GM12878 (cell line): ENCODE results near the gene MAPK13. TPM values are rescaled to one million over a fixed set of nuclear protein-coding genes. Genes with fewer than 3 reads are reported as not detected.

Source experiments
- ATAC-seq: fragments of 200-7000 bp; cut with Tn5 transposase; 3 replicates; pipeline ENCODE4 v1.9.1; 2020; ENCODE audit warnings: mild to moderate bottlenecking, moderate library complexity
- BruUV-seq: library from RNA; stranded (reverse); fragments of 400-500 nt; replicated peaks from 2 replicates; lab custom pipeline; 2021; lab: Mats Ljungman, UMichigan
- CTCF ChIA-PET: fragments of 300-600 bp; sonication (Branson Sonifier 250); formaldehyde crosslinking; extraction: SDS; loops from one replicate; lab custom pipeline; 2021; ENCODE audit warnings: inconsistent platforms; lab: Yijun Ruan, JAX
- POLR2A ChIA-PET: fragments of 350-600 bp; formaldehyde crosslinking; extraction: SDS; loops from one replicate; lab custom pipeline; 2021; ENCODE audit warnings: inconsistent platforms; lab: Charles Lee
- RAD21 ChIA-PET: fragments of 300-600 bp; sonication (Branson Sonifier 250); formaldehyde crosslinking; loops from one replicate; lab custom pipeline; 2023; ENCODE audit warnings: antibody characterized with exemption; ENCODE audit not compliant: unreplicated experiment; lab: Charles Lee
- SMC1A ChIA-PET: fragments of 300-600 bp; sonication (Branson Sonifier 250); formaldehyde crosslinking; loops from one replicate; lab custom pipeline; 2023; ENCODE audit not compliant: unreplicated experiment, uncharacterized antibody; lab: Charles Lee
- DNase-seq: peaks from one replicate; pipeline ENCODE4 v3.0.0-alpha.2; 2011; ENCODE audit warnings: low read depth, low spot score
- FAIRE-seq: peaks from 3 replicates; lab custom pipeline; 2011; peaks lifted over from hg19 to GRCh38; lab: Jason Lieb, UNC
- H2AFZ ChIP-seq: 2 replicates; pipeline ENCODE4 v1.6.0; 2011; ENCODE audit warnings: low read depth, low read length, control low read depth; ENCODE audit not compliant: control insufficient read depth
- H3K27ac ChIP-seq: 2 replicates; pipeline ENCODE4 v1.5.1; 2011; ENCODE audit warnings: control low read depth; ENCODE audit not compliant: control insufficient read depth, insufficient read depth
- H3K27me3 ChIP-seq, 2 experiments: replicated peaks in 1 of 2; 2 replicates each; pipeline versions ENCODE4 v1.6.0 to v1.6.1; 2011; ENCODE audit warnings: low read length in 1 of 2; ENCODE audit not compliant: control insufficient read depth in 2 of 2, insufficient read depth in 2 of 2
- H3K36me3 ChIP-seq, 2 experiments: 2 replicates each; pipeline ENCODE4 v1.5.1; 2011; ENCODE audit warnings: low read length in 1 of 2; ENCODE audit not compliant: control insufficient read depth in 2 of 2, insufficient read depth in 2 of 2
- H3K4me1 ChIP-seq: 2 replicates; pipeline ENCODE4 v1.6.1; 2011; ENCODE audit warnings: mild to moderate bottlenecking, low read length, moderate library complexity, mixed read lengths; ENCODE audit not compliant: control insufficient read depth, insufficient read depth
- H3K4me2 ChIP-seq: 2 replicates; pipeline ENCODE4 v1.6.0; 2011; ENCODE audit warnings: control low read depth; ENCODE audit not compliant: control insufficient read depth, insufficient read depth
- H3K4me3 ChIP-seq: fragments of 200-600 bp; sonication (generic); 2 replicates; pipeline ENCODE4 v1.5.1; 2016
- H3K79me2 ChIP-seq: 2 replicates; pipeline ENCODE4 v1.6.0; 2011; ENCODE audit warnings: low read length; ENCODE audit not compliant: control insufficient read depth, insufficient read depth
- H3K9ac ChIP-seq: 2 replicates; pipeline ENCODE4 v1.8.0; 2011; ENCODE audit warnings: low read length, control low read depth, mixed read lengths; ENCODE audit not compliant: control insufficient read depth, insufficient read depth
- H3K9me3 ChIP-seq: replicated peaks from 3 replicates; pipeline ENCODE4 v1.5.1; 2011; ENCODE audit warnings: mild to moderate bottlenecking, low read length; ENCODE audit not compliant: control insufficient read depth, insufficient read depth
- H4K20me1 ChIP-seq: 2 replicates; pipeline ENCODE4 v1.6.0; 2011; ENCODE audit not compliant: control insufficient read depth, insufficient read depth
- ASH2L ChIP-seq: fragments of 300-600, 200-600 bp; sonication (generic); IDR thresholded peaks from 2 replicates; pipeline ENCODE4 v1.6.1; 2017; ENCODE audit warnings: low read depth, mild to moderate bottlenecking, borderline replicate concordance
- BMI1 ChIP-seq: fragments of 450-650 bp; IDR thresholded peaks from 2 replicates; pipeline ENCODE4 v1.6.1; 2016; ENCODE audit warnings: mild to moderate bottlenecking, moderate library complexity, borderline replicate concordance
- EP300 ChIP-seq, 2 experiments: fragments of 150-350 bp in 1 of 2; IDR thresholded peaks; 2 replicates each; pipeline ENCODE4 v1.6.1; 2011 to 2012; ENCODE audit warnings: low read depth in 2 of 2, low read length in 2 of 2, borderline replicate concordance in 1 of 2, improper control_type of control experiment in 1 of 2, inconsistent platforms in 1 of 2; ENCODE audit not compliant: control insufficient read depth in 1 of 2
- FOS ChIP-seq: IDR thresholded peaks from 3 replicates; pipeline ENCODE4 v1.6.1; 2011; ENCODE audit warnings: borderline replicate concordance; ENCODE audit not compliant: insufficient read length; ENCODE audit errors: extremely low read depth
- FOXM1 ChIP-seq: IDR thresholded peaks from 2 replicates; pipeline ENCODE4 v1.6.1; 2012; ENCODE audit warnings: low read depth, mild to moderate bottlenecking, inconsistent platforms, low read length, moderate library complexity
- MXI1 ChIP-seq: fragments of 150-350 bp; IDR thresholded peaks from 2 replicates; pipeline ENCODE4 v1.6.1; 2011; ENCODE audit warnings: low read depth, mild to moderate bottlenecking, inconsistent platforms, low read length, improper control_type of control experiment
- NFIC ChIP-seq: IDR thresholded peaks from 2 replicates; pipeline ENCODE4 v1.6.1; 2012; ENCODE audit warnings: low read depth, mild to moderate bottlenecking, inconsistent platforms, low read length, moderate library complexity
- RB1 ChIP-seq: fragments of 450-650 bp; formaldehyde crosslinking; IDR thresholded peaks from 2 replicates; pipeline ENCODE4 v1.6.1; 2017; ENCODE audit warnings: mild to moderate bottlenecking, borderline replicate concordance
- SIN3A ChIP-seq: IDR thresholded peaks from 2 replicates; pipeline ENCODE4 v1.6.1; 2012; ENCODE audit warnings: low read depth, low read length, improper control_type of control experiment
- SMAD1 ChIP-seq: fragments of 450-650 bp; IDR thresholded peaks from 2 replicates; pipeline ENCODE4 v1.6.1; 2018; ENCODE audit warnings: mild to moderate bottlenecking, low read depth; ENCODE audit not compliant: partially characterized antibody
- SREBF2 ChIP-seq: IDR thresholded peaks from 2 replicates; pipeline ENCODE4 v1.6.1; 2012; ENCODE audit warnings: mild to moderate bottlenecking, low read length
- TCF7 ChIP-seq: IDR thresholded peaks from 2 replicates; pipeline ENCODE4 v1.6.1; 2014; ENCODE audit warnings: antibody characterized with exemption, borderline replicate concordance
- WGBS: methylation state at CpG from one replicate; pipeline ENCODE4 v1.1.6; 2016; ENCODE audit warnings: low lambda C conversion rate; ENCODE audit not compliant: insufficient replicate concordance, insufficient coverage; ENCODE audit errors: missing lambda C conversion rate; 5-methylcytosine and 5-hydroxymethylcytosine counted together
- in situ Hi-C: fragments of 300-500 bp; cut with MboI; formaldehyde crosslinking; loops from 9 replicates; pipeline ENCODE4 v1.14.3; 2018; ENCODE audit warnings: mixed read lengths
- intact Hi-C: fragments of 100-400 bp; cut with micrococcal nuclease; formaldehyde crosslinking; loops from one replicate; pipeline ENCODE4 v1.14.2; 2022; ENCODE audit not compliant: unreplicated experiment
- polyA plus RNA-seq, 11 experiments: library from polyadenylated mRNA; depleted of rRNA in 4 of 11; unstranded in 6 of 11; stranded (reverse) in 5 of 11; fragments of >200 nt; fragmentation: Nextera tagmentation in 4 of 11; fragmentation: Illumina TruSeq in 1 of 11; extraction: Ambion mirVana in 4 of 11; extraction: Trizol in 1 of 11; gene quantifications; 1 replicate in 1 of 11; 2 replicates in 10 of 11; pipeline versions ENCODE4 v1.2.1 to v1.2.3, GENCODE V29; 2011 to 2016; ENCODE audit warnings: inconsistent platforms in 2 of 11, missing spikeins in 2 of 11, low read depth in 1 of 11
- total RNA-seq, 4 experiments: library from RNA; depleted of rRNA in 3 of 4; stranded (reverse); fragments of >200 nt in 3 of 4; fragmentation: Illumina TruSeq in 1 of 4; extraction: Trizol in 1 of 4; gene quantifications; 2 replicates each; pipeline versions ENCODE4 v1.2.1 to v1.2.3, GENCODE V29; 2013 to 2021
- TF ChIP-seq, protein P1 (sequence below): IDR thresholded peaks from 2 replicates; pipeline ENCODE4 v1.6.1; 2012; ENCODE audit warnings: low read length, inconsistent platforms
- TF ChIP-seq, protein P2 (sequence below): fragments of 450-650 bp; IDR thresholded peaks from 2 replicates; pipeline ENCODE4 v1.6.1; 2016; ENCODE audit warnings: mild to moderate bottlenecking

MAPK13 gene
- total and polyA plus RNA-seq, 10 of the 15 experiments (the other 5 are each of a cell fraction or from before 2014, with no cell fraction given), result 1.8 to 48.0 (median 37.5) TPM

DNA sequence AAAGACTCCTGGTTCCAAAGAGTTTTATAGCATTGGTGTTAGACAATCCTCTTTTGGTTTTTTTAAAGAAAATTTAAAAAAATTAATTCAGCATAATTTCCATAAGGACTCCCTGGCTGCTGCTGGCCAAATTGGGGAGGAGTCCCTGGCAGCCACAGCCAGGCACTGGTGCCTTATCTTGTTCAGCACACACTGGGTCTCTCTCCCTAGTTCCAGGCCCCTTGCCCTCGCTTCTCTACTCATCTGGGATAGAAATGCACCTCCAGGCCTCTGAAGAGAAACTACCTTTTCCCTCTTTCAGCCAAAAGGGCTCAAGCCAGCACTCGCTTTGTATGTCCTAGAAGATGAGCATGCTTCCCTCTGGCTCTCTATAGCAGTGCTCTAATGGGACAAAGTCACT, 13.4 kb upstream of the MAPK13 start:
- TF ChIP-seq NFIC, result no peak
- no peak for TF ChIP-seq FOS
- no peak for TF ChIP-seq BMI1
- TF ChIP-seq ASH2L, result no peak
- TF ChIP-seq SMAD1, result no peak
- no peak for TF ChIP-seq MXI1
- no peak for TF ChIP-seq SIN3A
- no peak for TF ChIP-seq FOXM1
- TF ChIP-seq SREBF2, result no peak
- no peak for TF ChIP-seq EP300 (IDR thresholded peaks at IDR 0.05; ENCODE audit: borderline replicate concordance in 1 of 2, control insufficient read depth in 1 of 2, low read depth in 2 of 2, low read length in 2 of 2)
- TF ChIP-seq, protein P1, sequence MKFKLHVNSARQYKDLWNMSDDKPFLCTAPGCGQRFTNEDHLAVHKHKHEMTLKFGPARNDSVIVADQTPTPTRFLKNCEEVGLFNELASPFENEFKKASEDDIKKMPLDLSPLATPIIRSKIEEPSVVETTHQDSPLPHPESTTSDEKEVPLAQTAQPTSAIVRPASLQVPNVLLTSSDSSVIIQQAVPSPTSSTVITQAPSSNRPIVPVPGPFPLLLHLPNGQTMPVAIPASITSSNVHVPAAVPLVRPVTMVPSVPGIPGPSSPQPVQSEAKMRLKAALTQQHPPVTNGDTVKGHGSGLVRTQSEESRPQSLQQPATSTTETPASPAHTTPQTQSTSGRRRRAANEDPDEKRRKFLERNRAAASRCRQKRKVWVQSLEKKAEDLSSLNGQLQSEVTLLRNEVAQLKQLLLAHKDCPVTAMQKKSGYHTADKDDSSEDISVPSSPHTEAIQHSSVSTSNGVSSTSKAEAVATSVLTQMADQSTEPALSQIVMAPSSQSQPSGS, result no peak
- TF ChIP-seq TCF7, result no peak
- TF ChIP-seq RB1, result no peak
- TF ChIP-seq, protein P2, sequence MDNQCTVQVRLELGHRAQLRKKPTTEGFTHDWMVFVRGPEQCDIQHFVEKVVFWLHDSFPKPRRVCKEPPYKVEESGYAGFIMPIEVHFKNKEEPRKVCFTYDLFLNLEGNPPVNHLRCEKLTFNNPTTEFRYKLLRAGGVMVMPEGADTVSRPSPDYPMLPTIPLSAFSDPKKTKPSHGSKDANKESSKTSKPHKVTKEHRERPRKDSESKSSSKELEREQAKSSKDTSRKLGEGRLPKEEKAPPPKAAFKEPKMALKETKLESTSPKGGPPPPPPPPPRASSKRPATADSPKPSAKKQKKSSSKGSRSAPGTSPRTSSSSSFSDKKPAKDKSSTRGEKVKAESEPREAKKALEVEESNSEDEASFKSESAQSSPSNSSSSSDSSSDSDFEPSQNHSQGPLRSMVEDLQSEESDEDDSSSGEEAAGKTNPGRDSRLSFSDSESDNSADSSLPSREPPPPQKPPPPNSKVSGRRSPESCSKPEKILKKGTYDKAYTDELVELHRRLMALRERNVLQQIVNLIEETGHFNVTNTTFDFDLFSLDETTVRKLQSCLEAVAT, result no peak
- intact Hi-C loops (no loop called here), in situ Hi-C loops (no loop called here)
- WGBS, result 97% methylated on average over 2 of the region's 2 CpGs
- ChIA-PET POLR2A (no interaction called here), SMC1A (interaction anchor here (0.6 to 0.7 kb wide), 2 partner anchors 10 to 15 kb away, joined by 3 to 4 read pairs; no protein-coding TSS in a partner anchor), RAD21 (interaction anchor here (0.6 to 1.9 kb wide), 3 partner anchors 22 to 241 kb away, joined by 3 to 6 read pairs (median 3); no protein-coding TSS in a partner anchor), CTCF (no interaction called here)
- H3K36me3 ChIP-seq, result no peaks in the 10 kb centered on the region; a peak in 1 of 4 replicates
- no peak overlapping the region for H3K4me3 ChIP-seq
- H3K9me3 ChIP-seq, result no peaks in the 10 kb centered on the region
- BruUV-seq, result no TSS peak
- no peaks in the 10 kb centered on the region for H3K27me3 ChIP-seq
- H3K4me2 ChIP-seq, result no peak overlapping the region
- no peaks in the 10 kb centered on the region for H4K20me1 ChIP-seq
- FAIRE-seq (no peak), ATAC-seq (no peak), DNase-seq (no peak)
- H3K79me2 ChIP-seq, result no peaks in the 10 kb centered on the region
- H2AFZ ChIP-seq, result no peak overlapping the region
- no peak overlapping the region for H3K9ac ChIP-seq
- no peak overlapping the region for H3K27ac ChIP-seq
- peaks cover 60% of the 10 kb centered on the region for H3K4me1 ChIP-seq
